AG09309 (cell line): Measurements from ENCODE around the gene PAX5.

Source experiments
- DNase-seq: peaks from one replicate; pipeline ENCODE4 v3.0.0-alpha.2; 2010; ENCODE audit warnings: low read depth
- H3K4me3 ChIP-seq: 2 replicates; pipeline ENCODE4 v1.5.1; 2011; ENCODE audit warnings: mild to moderate bottlenecking, low read depth, low read length, moderate library complexity; ENCODE audit not compliant: control insufficient read depth
- TF ChIP-seq, protein P1 (sequence below): IDR thresholded peaks from 2 replicates; pipeline ENCODE4 v1.5.1; 2011; ENCODE audit warnings: mild to moderate bottlenecking, low read depth, low read length, inconsistent platforms; ENCODE audit not compliant: insufficient read depth, control insufficient read depth; ENCODE audit errors: missing control alignments

Gene PAX5

DNA sequence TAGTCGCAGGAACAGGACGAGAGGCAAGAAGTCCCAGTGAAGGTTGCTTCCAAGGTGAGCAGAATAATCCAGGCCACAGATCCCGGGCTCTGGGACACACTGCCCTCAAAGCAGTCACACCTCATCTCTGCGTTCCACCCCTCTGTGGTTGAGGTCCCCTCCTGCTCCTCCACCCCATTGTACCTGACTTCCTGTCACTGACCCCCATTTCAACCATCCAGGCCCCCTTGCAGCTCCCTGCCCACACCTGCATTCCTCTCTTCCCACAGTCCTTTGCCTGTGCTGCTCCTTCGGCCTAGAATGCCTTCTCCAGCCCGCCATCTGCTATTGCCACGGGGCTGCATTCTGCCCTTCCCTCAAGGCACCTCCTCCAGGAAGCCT, 73.5 kb downstream of the PAX5 start:
- TF ChIP-seq, protein P1, sequence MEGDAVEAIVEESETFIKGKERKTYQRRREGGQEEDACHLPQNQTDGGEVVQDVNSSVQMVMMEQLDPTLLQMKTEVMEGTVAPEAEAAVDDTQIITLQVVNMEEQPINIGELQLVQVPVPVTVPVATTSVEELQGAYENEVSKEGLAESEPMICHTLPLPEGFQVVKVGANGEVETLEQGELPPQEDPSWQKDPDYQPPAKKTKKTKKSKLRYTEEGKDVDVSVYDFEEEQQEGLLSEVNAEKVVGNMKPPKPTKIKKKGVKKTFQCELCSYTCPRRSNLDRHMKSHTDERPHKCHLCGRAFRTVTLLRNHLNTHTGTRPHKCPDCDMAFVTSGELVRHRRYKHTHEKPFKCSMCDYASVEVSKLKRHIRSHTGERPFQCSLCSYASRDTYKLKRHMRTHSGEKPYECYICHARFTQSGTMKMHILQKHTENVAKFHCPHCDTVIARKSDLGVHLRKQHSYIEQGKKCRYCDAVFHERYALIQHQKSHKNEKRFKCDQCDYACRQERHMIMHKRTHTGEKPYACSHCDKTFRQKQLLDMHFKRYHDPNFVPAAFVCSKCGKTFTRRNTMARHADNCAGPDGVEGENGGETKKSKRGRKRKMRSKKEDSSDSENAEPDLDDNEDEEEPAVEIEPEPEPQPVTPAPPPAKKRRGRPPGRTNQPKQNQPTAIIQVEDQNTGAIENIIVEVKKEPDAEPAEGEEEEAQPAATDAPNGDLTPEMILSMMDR, result no peak
- H3K4me3 ChIP-seq, result no peak overlapping the region
- DNase-seq, result no peak

DNA sequence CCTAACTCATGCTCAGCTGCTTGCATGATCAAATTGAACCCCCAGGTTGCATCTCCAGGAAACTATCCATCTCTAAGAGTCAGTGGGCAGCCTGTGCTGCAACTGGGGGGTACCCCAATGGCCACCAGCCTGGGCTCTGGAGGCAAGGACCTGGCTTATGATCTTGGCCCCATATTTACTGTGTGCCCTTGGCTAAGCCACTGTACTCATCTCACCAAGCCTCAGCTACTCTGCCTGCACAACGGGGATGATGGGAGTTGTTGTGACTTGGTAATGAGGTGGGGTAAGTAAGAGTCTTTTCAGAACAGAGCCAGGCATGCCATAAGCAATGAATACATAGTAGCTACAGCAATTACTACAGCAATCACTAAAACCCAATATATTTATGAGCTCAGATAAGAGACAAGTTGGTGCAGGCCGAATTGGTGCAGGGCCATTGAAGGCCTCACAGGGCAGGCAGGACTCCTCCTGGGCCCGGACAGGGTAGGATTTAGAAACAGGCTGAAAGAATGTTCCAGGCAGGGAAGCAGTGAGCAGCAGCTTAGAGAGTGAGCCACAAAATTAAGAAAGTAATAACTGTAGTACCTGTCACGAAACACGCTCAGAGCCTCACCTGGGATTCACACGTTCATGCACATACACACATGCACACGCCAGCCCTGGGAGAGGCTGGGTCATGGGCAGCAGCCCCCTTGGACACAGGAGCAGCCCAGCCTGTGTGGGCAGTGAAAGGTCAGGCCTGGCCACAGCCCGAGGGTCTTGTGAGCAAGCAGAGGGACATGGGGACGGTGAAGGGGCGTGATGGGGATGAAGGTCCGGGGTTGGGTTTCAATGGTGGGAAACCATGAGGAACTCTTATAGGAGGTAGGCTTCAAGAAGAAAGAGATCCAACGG, 74.1 kb downstream of the PAX5 start:
- TF ChIP-seq, protein P1, result no peak
- no peak for DNase-seq

DNA sequence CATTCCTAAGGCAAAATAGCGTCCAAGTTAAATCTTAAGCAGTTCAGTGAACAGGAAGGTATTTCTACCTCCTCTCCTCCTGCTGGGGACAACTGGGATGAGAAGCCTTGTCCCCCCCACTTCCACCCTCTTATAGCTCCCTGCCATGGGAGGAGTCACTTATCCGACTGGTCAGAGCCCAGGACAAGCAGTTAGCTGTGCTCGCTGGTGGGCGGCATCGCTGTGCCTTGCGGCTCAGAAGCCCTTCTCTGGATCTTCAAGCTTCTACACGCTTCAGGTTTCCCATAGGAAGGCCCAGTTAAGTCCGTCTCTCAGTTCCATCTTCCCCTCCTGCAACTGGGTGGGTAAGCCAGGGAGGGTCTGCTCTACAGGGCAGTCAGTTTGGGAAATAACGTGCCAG, 77.2 kb downstream of the PAX5 start:
- H3K4me3 ChIP-seq, result no peak overlapping the region
- TF ChIP-seq, protein P1, result no peak
- no peak for DNase-seq

More for the DNA sequence above, 74.1 kb downstream of the PAX5 start:
- no peak overlapping the region for H3K4me3 ChIP-seq

DNA sequence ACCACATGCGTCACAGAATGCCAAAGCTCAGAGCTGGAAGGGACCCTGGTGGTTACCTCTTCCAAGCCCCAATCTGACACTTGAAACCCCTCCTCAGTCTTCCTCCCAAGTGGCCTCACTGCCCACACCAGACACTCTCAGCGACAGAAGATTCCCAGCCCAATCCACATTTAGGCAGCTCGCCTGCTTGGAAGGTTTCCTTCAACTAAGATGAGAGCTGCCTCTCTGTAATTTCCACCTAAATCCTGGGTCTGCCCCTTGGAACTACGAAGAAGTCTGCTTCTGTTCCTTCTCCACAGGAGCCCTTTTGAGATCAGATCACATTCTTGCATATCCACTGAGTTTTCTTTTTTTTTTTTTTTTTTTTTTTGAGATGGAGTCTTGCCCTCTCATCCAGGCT, 83.7 kb downstream of the PAX5 start:
- H3K4me3 ChIP-seq, result no peak overlapping the region
- DNase-seq, result no peak
- TF ChIP-seq, protein P1, result no peak

DNA sequence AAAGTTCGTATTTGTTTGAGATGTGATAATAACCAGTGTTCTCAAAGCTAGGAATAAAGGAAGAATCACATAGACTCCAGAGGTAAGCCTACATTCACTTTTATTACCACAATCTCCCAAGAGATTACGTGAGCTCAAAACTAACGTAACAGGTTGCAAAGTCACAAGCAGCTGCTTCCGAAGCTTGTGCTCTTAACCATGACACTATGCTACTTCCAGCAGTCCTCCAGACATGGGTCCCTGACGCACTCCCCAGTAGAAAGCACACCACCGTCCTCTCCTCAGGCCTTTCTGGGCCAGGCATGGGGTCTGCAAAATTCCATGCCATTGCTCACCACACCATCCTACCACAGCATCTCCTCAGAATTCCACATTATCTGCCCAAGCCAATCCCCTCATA, 84.6 kb downstream of the PAX5 start:
- no peak overlapping the region for H3K4me3 ChIP-seq
- no peak for DNase-seq
- TF ChIP-seq, protein P1, result no peak

DNA sequence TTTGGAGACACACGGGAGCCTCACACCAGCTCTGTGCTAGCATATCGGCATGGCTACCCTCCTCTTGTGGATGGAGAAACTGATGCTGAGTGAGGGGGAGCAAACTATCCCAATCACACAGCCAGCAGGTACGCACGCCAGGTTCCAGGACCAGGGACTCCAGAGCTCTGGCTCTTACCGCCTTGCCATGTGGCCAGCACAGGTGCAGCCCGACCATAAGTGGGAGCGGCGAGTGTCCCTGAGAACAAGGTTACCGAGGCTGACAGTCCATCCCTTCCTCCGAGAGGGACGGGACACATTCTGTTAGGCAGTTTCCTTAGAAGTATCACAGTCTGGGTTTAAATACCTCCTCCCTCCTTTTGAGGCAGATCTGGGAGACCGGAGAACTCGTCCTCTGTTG, 86.0 kb downstream of the PAX5 start:
- TF ChIP-seq, protein P1, result no peak
- no peak for DNase-seq
- no peak overlapping the region for H3K4me3 ChIP-seq
